GM12874 (cell line): ENCODE results near the gene ABHD1.

Source experiments
- CTCF ChIP-seq: IDR thresholded peaks from 2 replicates; pipeline ENCODE4 v1.5.1; 2011; ENCODE audit warnings: low read depth, mild to moderate bottlenecking, control low read depth, low read length, moderate library complexity; ENCODE audit not compliant: insufficient read depth

The ABHD1 gene

GRCh38 chr2:27133905-27134780 is 10.5 kb downstream of the ABHD1 start, which contains the start of gene PREB:
PREB (minus strand) TSS chr2:27134636; CDS start chr2:27134421, 215 bp downstream.
- peak; percentile 40 for TF ChIP-seq CTCF

GRCh38 chr2:27134781-27135477 is 11.3 kb downstream of the ABHD1 start:
- TF ChIP-seq CTCF = no peak

GRCh38 chr2:27135478-27135955 is 11.9 kb downstream of the ABHD1 start:
- no peak for TF ChIP-seq CTCF

- TF ChIP-seq CTCF = no peak
Measured at GRCh38 chr2:27136751-27137150, 13.1 kb downstream of the ABHD1 start.

- TF ChIP-seq CTCF = no peak
Measured at GRCh38 chr2:27137322-27137935, 13.8 kb downstream of the ABHD1 start.

- no peak for TF ChIP-seq CTCF
Measured at GRCh38 chr2:27138111-27138510, 14.5 kb downstream of the ABHD1 start.

- no peak for TF ChIP-seq CTCF
Measured at GRCh38 chr2:27139310-27139709, 15.7 kb downstream of the ABHD1 start, which contains the start of gene PRR30. PRR30 (minus strand) TSS chr2:27139410; CDS start chr2:27138329, 1,081 bp downstream.
